Activated naive CD4-positive, alpha-beta T cell treated with anti-CD3 and anti-CD28 coated beads, Interleukin-2, amount 50 U/mL, for 16 hours (primary cell): Measurements from ENCODE around the gene MBLAC1.

Source experiments
- DNase-seq: peaks from one replicate; pipeline ENCODE4 v3.0.0-alpha.2; 2020

Gene MBLAC1

DNA sequence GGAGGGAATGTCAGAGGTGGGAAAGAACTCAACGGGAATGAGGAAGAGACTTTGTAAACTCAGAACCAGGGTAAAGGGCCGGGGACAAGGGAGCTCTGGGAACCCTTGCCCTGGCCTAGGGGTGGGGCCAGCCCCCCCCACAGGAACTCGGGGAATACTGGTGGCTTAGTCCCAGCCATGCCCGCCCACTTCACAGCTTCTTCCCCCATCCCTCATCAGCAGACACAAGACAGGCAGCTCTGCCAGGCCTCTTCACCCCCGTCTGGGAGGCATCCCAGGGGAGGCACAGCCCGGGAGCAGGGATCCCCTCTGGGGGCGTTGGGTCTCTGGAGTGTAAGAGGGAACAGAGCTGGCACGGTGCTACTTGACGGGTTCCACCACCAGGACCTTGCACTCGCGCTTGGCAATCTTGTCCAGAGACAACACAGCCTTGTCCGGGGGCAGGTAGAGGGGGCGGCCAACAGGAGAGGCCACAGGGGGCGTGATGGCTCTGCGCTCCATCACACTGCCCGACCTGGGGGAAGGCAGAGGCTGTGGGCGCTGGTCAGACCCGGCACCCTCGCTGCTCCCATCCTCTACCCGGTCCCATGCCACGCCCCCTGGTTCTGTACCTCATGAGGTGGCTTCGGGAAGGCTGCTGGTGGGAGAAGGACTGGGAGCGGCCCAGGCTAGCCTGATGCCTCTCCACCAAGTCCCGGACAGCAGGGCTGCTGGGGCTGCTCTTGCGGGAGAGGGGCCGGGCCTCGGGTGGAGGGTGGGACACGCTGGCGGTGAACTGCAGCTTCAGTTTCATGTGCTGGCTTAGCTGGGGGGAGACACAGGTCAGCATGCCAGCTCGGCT is 28.1 kb downstream of the MBLAC1 start:
- DNase-seq: no peak

DNA sequence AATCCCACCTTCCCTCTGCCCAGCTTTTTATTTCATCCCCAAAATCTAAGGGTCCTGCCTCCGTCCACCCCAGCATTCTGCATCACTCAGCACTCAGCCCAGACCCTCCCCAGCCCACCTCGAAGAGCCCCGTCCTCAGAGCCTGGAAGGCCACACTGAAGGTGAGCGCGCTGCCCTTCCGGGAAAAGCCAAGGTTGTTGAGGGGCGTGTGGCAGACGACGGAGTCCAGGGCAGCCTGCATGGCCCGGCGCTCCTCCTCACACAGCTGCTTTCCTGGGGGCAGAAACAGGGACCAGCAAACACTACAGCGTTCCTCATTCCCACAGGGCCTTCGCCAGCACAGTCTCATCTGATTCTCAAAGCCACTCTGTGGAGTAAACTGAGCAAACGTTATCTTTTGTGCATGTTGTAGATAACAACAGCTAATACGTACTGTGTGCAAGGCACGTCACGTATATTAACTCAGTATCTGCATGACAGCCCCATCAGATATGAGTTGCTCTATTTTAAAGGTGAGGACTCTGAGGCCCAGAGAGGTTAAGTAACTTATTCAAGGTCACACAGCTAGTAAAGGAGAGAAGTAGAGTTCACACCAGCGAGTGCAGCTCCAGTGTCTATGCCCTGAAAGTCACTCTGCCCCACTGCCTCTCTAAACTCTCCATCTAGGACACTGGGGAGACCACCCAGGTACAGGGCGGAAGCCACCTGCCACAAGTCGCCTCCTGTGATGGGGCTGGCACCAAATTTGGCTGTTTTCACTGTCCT is 29.0 kb downstream of the MBLAC1 start:
- DNase-seq: no peak

DNA sequence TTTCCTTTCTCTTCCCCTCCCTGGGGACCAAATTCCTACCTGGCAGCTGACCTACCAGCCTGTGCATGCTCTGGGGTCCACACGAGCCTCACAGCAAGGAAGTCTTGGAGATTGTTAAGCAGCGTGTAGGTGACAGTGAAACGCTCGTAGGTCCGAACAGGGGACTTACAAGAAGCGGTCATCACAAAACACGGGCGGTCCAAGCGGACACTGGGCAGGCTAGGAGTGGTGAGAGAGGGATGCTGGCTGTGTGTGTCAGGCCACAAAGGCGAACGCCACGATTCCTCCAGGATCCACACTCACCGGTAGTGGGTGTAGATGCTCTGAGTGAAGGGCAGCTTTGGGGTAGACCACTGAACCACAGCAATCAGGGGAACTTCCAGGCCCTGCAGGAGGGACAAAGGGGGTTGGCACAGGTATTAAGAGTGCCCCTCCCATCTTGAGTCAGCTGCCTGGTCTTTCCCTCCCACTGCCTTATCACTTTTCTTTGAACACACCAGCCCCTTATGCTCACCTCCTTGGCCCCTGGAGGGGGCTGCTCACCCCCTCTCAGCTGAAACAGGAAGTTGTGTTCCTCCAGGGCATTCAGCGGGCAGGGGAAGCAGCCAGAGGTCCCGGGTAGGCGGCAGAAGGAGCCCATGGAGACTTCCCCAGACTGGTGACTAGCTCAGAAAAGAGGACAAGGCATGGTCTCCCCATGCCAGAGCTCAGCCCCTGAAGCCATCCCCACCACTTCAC is 29.7 kb downstream of the MBLAC1 start:
- DNase-seq: no peak

DNA sequence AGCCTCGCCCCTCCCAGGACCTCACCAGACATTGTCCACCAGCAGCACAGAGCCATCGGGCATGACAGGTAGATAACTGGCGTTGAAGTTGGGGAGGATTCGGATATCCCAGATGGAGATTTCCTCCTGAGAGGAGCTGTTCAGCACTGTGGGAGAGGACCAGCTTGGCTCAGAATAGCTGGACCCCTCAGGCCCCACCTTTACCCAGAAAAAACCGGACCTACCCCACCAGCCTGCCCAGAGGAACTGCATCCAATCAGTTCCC is 30.2 kb downstream of the MBLAC1 start:
- DNase-seq: no peak

DNA sequence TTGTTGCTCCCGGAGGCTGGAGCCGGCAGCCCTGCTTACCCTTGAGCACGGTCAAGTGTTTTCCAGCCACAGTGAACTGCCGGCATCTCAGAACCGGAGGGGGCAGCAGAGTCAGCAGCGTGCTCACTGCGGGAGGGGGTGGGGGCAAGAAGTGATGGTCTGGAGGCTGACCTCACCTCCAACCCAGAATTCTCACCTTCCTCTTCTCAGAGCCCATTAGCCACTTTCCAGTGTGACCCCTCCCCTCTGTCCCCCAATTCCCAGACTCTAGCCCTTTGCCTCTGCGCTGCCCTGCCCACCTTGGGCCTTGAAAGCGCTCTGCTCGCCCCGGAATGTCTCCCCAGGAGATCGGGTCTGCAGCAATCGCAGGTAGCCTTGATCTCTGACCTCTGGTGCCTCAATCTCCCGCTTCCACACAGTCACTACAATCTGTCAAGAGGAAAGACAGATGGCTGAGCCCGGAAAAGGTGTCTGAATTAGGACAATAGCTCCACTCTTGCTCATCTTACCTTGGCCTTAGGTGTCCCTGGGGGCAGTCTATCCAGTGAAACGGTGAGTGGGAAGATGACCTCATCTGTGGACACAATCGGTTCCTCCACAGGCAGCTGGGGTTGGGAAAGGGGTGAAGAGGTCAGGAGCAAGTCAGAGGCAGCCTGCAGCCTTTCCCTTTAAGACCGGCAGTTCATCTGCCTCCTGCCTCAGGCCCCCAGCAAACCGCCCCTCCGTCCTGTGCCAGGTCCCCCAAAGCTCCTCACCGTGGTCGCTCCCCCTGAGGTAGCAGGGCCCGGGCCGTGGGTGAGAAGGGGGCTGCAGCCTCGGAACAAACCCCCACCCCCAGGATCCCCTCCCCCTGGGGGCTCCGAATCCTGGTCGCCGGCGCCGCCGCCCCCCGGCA is 30.8 kb downstream of the MBLAC1 start:
- no peak for DNase-seq

DNA sequence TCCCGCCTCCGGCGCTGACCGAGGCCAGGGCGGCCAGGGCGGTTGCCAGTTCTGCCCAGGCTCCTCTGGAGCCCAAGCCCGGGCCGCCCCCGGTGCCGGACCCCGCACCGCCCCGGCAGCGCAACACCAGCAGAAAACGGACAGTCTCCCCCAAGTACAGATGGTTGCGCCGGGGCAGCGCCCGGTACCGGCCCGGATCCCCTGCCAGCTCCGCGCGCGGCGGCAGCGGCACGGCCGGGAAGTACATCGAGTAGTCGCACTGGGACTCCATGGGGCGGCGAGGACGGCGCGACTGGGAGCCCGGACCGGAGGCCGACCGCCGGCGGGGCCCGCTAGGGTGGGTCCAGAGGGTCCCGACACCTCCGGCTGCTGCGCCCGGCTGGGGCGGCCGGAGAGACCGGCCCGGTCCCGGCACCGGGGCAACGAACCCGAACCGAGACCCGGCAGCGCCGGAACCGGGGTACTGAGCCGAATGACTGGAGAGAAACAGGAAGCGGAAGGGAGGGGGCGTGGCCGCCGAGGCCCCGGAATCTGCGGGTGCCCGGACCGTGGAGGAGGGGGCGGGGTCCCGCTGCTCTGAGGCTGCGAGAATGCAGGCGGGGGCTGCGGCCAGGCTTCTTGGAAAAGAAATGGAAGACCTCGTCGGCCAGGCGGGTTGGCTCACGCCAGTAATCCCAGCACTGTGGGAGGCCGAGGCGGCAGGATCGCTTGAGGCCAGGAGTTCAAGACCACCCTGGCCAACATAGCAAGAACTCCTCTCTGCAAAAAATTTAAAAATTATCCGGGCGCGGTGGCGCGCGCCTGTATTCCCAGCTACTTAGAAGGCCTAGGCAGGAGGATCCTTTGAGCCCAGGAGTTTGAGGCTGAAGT is 31.7 kb downstream of the MBLAC1 start, which contains the start of gene TRAPPC14:
Gene TRAPPC14 (minus strand): TSS at position 495 of the 870 bp plus-strand sequence. CDS start 224 bp downstream, at position 271.
- peak; percentile 95 for DNase-seq

DNA sequence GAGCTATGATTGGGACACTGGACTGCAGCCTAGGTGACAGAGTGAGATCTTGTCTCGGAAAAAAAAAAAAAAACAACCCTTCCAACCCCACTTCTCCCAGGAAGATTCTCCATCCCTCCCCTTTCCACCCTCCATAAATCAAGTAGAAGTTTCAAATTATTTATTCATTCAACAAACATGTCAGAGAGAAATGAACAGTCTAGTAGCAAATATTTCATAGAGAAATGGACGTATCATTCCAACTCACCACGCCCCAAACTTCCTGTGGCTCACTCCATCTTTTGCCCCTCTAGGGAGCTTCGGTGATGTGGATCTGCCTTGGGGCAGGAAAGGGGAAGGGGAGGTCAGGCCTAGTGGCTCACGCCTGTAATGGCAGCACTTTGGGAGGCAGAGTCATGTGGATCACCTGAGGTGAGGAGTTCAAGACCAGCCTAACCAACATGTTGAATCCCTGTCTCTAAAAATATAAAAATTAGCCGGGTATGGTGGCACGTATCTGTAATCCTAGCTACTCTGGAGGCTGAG is 32.4 kb downstream of the MBLAC1 start:
- DNase-seq: no peak

DNA sequence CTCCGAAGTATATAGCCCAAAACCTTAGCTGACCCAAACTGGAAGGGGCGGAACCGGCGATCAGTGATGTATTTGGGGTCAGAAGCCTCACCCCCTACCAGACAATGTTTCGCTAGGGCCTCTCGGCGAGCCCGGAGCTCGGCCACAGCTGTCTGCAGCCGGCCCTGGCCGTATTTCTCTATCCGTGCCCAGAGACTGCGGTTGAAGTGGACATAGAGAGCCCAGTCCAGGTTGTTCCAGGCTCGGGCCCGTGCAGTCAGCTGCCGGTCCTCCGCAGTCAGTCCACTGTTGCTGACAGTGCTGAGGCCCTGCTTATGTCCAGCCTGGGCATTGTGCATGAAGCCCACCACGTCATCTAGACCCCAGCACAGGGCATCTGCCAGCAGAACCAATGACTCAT is 33.3 kb downstream of the MBLAC1 start:
- DNase-seq: no peak

DNA sequence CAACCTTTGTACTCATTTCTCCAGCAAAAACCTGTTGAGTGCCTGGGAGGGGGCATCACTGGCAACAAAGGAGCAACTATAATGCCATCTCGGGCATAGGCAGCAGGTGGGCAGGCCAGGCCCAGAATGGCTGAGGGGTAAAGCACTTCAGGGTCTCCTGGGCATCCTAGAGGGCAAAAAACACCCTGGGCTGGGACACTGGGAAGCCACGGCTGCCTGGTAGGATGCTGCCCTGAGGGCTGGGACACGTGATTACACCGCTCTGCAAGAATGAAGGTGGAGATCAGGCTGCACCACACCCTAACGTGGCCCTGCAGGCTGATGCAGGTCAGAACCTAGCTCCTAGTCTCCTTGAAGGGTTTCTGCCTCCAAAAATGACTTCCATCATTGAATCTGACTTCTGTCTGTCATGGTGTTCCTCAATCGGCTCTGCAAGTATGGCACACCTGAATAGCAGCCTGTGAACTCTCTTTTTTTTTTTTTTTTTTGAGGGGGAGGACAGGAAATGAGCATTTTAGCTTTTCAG is 36.3 kb downstream of the MBLAC1 start:
- DNase-seq: no peak

DNA sequence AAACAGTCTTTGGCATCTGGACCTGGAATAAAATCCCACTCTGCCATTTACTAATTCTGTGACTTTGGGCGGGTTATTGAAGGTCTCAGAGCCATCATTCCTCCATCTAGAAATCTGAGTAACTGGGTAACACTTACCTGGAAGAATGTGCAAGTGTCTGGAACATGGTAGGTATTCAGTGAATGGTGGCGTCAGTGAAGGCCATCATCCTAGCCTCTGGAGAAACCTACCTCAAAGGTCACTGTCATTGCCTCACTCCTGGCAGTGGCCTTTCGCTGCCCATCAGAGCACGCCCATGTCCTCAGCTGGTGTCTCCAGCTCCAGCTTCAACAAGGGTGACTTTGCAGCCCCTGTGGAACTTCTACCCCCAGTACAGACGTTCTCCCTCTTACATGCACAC is 37.1 kb downstream of the MBLAC1 start:
- DNase-seq: no peak

DNA sequence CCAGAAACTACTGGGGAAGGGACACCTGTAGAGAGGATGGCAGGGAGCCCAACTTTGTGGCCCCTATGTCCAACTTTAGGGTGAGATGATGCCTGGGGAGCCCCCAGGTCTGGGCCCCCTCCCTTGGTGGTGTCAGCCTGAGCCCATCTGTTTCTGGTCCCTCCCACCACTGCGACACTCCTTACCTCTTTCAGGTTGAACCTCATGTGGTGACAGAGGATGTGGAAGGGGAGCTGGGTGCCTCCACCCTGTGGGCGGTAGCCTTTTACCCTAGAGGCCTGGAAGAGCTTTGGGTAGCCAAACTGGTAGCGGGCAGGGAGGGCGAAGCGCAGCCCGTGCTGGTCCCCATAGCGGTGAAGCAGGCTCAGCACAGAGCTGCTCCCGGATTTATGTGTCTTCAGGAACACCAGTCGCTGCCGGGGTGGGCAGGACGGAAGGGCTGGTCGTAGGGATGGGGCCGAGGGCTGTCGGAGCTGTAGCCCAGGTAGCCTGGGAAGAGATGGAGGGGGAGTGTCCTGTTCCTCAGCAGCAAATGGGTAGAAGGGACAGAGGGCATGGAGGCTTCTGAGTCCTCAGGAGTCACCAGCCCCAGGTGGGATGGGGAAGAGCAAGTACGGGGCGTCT is 39.7 kb downstream of the MBLAC1 start:
- peak; percentile 48 for DNase-seq

DNA sequence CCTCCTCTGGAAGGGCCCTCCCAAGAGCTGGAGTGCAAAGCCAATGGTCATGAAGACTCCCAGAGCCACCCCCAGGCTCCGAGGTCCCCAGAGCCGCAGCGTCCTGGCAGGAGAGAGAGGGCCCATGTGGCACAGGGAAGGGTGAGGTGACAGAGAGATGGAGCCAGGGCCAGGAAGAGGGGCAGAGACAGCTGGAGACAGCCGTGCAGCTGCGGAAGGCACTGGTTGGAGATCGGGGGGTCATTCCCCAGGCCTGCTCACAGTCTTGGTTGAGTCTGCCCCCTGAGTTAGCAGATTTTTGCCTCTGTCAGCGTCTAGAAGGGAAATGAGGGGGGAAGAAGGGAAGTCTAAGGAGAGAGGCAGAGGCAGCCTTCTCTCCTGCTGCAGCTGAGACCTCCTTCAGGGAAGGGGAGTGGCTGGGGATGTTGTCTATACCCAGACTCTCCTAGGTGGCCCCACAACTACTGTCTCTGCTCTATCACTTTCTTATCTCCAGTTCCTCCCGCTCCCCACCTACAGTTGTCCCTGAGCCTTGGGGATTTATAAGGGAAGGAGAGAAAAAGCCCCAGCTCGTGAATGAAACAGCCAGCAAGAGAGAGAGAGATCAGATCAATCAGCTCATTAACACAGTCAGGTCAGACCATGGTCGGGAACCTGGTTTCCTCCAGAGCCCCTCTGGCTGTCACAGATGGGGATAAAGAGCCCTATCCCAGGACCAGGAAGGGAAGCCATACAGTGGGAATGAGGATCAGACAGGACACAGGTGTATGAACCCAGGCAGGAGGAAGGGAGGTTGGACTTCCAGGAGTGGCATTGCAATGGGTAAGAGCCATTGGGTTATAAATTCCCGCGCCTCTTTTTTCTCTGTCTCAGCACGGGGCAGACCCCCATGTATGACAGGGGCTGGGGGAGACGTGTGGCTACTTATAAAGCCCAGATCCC is 40.5 kb downstream of the MBLAC1 start:
- no peak for DNase-seq

DNA sequence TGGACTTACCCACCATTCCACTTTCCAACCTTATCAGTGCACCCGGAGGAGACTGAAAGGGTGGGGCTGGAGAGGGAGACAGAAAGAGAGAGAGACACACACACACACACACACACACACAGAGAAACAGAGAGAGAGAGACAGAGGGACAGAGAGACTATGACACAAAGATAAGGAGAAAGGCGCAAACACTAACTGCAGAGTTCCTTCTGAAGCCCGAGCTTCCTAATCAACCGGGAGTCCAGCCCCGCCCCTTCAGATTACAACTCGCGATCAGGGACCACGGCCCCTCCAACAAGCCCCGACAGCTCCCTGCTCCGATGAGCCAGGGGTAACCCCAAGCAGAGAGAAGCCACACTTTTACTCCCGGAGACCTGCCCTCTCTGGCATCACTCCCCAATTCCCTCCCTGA is 41.2 kb downstream of the MBLAC1 start:
- no peak for DNase-seq

DNA sequence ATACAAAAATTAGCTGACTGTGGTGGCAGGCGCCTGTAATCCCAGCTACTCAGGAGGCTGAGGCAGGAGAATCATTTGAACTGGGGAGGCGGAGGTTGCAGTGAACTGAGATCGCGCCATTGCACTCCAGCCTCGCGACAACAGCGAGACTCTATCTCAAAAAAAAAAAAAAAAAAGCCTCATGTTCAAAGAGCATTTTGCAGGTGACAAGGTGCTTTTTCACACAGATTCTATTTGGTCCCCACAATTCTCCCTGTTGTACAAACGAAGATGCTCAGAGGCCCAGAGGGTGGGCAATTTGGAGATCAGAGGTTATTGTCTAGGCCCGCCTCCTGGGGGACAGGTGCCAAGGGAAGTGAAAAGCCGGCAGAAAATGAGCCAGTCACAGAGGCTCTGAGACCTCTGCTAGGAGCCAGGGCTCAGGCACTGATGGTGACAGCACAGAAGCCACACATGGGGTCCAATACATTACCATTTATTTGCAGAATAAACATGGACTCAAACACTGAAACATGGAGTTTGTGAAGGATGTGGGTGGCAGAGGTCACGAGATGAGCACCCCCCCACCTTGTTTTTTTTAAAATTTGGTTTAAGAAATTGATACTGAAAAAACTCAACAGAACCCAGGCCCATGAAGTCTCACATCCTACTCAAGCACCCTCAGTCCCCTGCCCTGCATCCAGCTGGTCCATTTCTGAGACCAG is 42.5 kb downstream of the MBLAC1 start:
- peak; percentile 44 for DNase-seq

DNA sequence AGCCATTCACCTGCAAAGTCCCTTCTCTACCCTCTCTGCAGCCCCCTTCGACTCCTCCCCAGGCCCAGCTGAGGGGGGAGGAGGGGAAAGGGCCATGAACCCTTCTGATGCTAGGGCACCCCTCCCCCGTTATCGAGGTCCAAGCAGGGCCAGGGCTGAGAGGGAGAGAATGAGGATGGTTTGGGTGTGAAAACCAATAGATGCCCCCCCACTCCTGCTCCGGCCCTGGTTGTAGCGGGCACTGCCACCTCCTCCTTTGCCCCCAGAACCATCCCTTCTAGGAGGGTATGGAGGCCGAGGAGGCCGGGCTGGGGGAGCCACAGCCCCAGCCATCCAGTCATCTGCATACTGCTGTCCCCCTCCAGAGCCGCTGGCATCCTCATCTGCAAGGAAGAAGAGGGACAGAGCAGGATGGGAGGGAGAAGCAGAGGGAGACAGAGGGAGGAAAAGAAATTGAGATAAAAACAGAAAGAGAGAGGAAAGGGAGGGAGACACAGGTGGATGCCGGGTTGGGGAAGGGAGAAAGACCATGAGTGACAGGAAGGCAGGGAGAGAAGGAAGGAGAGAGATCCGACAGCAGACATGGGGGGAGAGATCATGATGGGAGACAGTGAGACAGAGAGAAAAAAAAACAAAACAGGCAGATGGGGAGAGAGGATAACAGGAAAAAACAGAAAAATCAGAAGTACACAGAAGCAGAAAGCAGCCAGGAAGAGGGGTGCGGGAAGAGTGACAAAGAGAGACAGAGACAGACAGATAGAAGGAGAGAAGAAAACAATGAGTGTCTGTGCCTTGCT is 43.5 kb downstream of the MBLAC1 start:
- DNase-seq: no peak

DNA sequence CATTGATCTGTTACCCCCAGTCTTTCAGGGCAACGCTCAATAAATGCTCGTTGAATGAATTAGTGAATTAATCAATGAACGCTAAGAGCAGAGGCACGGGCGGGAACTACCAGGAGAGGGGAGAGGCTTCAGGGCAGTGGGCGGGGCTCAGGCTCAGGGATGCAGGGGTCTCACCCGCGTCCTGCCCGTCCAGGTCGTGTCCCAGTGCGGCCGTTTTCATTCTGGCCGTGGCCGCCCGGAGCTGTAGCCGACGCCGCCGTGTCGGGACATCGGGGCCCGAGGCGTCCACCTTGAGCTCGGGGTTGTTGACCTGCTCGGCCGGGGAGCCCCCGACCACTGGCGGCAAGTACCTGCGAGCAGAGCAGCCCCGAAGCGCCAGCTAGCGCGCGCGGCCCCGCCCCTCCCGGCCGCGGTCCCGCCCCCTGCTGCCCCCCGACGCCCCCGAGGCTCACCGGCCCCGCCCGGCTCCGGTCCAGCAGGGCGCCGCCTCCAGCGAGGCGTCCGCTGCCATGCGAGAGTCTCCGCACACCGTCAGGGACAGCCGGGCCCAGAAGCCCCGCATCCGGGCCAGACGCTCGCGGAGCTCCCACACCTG is 44.4 kb downstream of the MBLAC1 start:
- DNase-seq: peak; percentile 37

DNA sequence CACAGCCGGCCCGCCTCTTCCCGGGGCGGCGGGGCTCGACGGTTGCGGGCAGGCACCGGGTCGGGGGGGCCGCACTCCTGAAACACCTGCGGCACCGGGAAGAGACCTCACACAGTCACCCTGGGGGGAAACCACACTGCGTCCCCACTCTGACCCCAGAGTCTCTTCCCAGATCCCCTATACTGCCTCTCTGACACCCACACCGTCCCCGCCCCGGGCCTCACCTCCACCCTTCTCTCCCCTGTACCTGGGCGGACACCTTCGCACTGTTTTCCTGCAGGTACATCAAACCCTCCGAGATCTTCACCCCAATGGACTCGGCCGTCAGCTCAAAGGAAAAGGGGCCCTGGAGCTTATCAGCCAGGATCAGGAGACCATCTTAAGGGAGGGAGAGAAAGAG is 45.1 kb downstream of the MBLAC1 start:
- no peak for DNase-seq
